Smooth muscle cell (in vitro differentiated cells): ENCODE results near the gene PGBD2. TPM values are rescaled to one million over a fixed set of nuclear protein-coding genes. Genes with fewer than 3 reads are reported as not detected.

ENCODE experiments used
- DNase-seq: peaks from one replicate; lab custom pipeline; 2025; ENCODE audit not compliant: unreplicated experiment; lab: John Stamatoyannopoulos, UW
- H2AFZ ChIP-seq: fragments of 200-600 bp; sonication (generic); 2 replicates; pipeline ENCODE4 v1.6.0; 2016; ENCODE audit warnings: antibody characterized with exemption, low read depth, mild to moderate bottlenecking
- H3F3A ChIP-seq: fragments of 200-600 bp; sonication (generic); 2 replicates; pipeline ENCODE4 v1.6.0; 2017; ENCODE audit warnings: antibody characterized with exemption, low read depth
- H3K27ac ChIP-seq: fragments of 200-600 bp; sonication (generic); 2 replicates; pipeline ENCODE4 v1.5.1; 2016; ENCODE audit warnings: low read depth, mild to moderate bottlenecking
- H3K27me3 ChIP-seq: fragments of 200-600 bp; sonication (generic); 2 replicates; pipeline ENCODE4 v1.6.1; 2016; ENCODE audit warnings: low read depth, mild to moderate bottlenecking
- H3K36me3 ChIP-seq: fragments of 200-600 bp; sonication (generic); 2 replicates; pipeline ENCODE4 v1.5.1; 2016; ENCODE audit warnings: low read depth
- H3K4me1 ChIP-seq: fragments of 200-600 bp; sonication (generic); 2 replicates; pipeline ENCODE4 v1.5.1; 2016; ENCODE audit warnings: low read depth
- H3K4me2 ChIP-seq: fragments of 200-600 bp; sonication (generic); 2 replicates; pipeline ENCODE4 v1.6.0; 2016; ENCODE audit warnings: mild to moderate bottlenecking
- H3K4me3 ChIP-seq: fragments of 200-600 bp; sonication (generic); 2 replicates; pipeline ENCODE4 v1.5.1; 2016; ENCODE audit warnings: mild to moderate bottlenecking
- H3K79me2 ChIP-seq: fragments of 200-600 bp; sonication (generic); 2 replicates; pipeline ENCODE4 v1.6.0; 2016; ENCODE audit warnings: low read depth, mild to moderate bottlenecking
- H3K9ac ChIP-seq: fragments of 200-600 bp; sonication (generic); 2 replicates; pipeline ENCODE4 v1.6.0; 2016; ENCODE audit warnings: low read depth
- H3K9me3 ChIP-seq: fragments of 200-600 bp; sonication (generic); replicated peaks from 2 replicates; pipeline ENCODE4 v1.5.1; 2016; ENCODE audit warnings: low read depth
- H4K20me1 ChIP-seq: fragments of 200-600 bp; sonication (generic); 2 replicates; pipeline ENCODE4 v1.6.0; 2016; ENCODE audit warnings: low read depth
- WGBS: methylation state at CpG from one replicate; pipeline ENCODE4 v1.1.7; 2016; ENCODE audit warnings: low lambda C conversion rate; 5-methylcytosine and 5-hydroxymethylcytosine counted together
- polyA plus RNA-seq: library from polyadenylated mRNA; unstranded; fragments of >200 nt; fragmentation: Nextera tagmentation; extraction: Ambion mirVana; gene quantifications from 2 replicates; pipeline ENCODE4 v1.2.1, GENCODE V29; 2016
- total RNA-seq: library from RNA; depleted of rRNA; stranded (reverse); fragments of >200 nt; gene quantifications from 2 replicates; pipeline ENCODE4 v1.2.3, GENCODE V29; 2014
- TF ChIP-seq, protein P1 (sequence below): fragments of 200-600 bp; sonication (generic); IDR thresholded peaks from 2 replicates; pipeline ENCODE4 v1.5.1; 2017; ENCODE audit warnings: borderline replicate concordance, mild to moderate bottlenecking, antibody characterized with exemption; ENCODE audit not compliant: insufficient read depth, poor library complexity, severe bottlenecking

Gene PGBD2
- total and polyA plus RNA-seq, 2 experiments from 2014 or later = 2.3 to 4.0 TPM

DNA sequence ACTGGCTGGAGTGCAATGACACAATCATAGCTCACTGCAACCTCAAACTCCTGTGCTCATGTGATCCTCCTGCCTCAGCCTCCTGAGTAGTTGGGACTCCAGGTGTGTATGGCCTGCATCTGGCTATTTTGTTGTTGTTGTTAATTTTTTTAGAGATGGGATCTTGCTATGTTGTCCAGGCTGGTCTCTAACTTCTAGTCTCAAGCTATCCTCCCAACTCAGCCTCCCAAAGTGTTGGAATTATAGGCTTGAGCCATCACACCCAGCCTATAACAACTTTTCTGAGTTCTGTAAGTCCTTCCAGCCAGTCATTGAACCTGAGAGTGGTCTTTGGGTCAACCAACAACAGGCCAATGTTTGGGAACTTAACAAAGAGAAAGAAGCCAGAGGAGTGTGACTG is 11.2 kb upstream of the PGBD2 start:
- no peaks in the 10 kb centered on the region for H3K27me3 ChIP-seq
- no peak for DNase-seq
- no peak overlapping the region for H2AFZ ChIP-seq
- H3K4me2 ChIP-seq = no peak overlapping the region
- H3F3A ChIP-seq = no peaks in the 10 kb centered on the region
- no peaks in the 10 kb centered on the region for H3K9me3 ChIP-seq
- H3K79me2 ChIP-seq = no peaks in the 10 kb centered on the region
- TF ChIP-seq, protein P1, sequence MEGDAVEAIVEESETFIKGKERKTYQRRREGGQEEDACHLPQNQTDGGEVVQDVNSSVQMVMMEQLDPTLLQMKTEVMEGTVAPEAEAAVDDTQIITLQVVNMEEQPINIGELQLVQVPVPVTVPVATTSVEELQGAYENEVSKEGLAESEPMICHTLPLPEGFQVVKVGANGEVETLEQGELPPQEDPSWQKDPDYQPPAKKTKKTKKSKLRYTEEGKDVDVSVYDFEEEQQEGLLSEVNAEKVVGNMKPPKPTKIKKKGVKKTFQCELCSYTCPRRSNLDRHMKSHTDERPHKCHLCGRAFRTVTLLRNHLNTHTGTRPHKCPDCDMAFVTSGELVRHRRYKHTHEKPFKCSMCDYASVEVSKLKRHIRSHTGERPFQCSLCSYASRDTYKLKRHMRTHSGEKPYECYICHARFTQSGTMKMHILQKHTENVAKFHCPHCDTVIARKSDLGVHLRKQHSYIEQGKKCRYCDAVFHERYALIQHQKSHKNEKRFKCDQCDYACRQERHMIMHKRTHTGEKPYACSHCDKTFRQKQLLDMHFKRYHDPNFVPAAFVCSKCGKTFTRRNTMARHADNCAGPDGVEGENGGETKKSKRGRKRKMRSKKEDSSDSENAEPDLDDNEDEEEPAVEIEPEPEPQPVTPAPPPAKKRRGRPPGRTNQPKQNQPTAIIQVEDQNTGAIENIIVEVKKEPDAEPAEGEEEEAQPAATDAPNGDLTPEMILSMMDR = no peak
- H3K4me3 ChIP-seq = no peak overlapping the region
- H3K4me1 ChIP-seq = no peaks in the 10 kb centered on the region
- H3K27ac ChIP-seq = no peak overlapping the region
- H4K20me1 ChIP-seq = no peaks in the 10 kb centered on the region
- H3K9ac ChIP-seq = no peak overlapping the region
- no peaks in the 10 kb centered on the region for H3K36me3 ChIP-seq

DNA sequence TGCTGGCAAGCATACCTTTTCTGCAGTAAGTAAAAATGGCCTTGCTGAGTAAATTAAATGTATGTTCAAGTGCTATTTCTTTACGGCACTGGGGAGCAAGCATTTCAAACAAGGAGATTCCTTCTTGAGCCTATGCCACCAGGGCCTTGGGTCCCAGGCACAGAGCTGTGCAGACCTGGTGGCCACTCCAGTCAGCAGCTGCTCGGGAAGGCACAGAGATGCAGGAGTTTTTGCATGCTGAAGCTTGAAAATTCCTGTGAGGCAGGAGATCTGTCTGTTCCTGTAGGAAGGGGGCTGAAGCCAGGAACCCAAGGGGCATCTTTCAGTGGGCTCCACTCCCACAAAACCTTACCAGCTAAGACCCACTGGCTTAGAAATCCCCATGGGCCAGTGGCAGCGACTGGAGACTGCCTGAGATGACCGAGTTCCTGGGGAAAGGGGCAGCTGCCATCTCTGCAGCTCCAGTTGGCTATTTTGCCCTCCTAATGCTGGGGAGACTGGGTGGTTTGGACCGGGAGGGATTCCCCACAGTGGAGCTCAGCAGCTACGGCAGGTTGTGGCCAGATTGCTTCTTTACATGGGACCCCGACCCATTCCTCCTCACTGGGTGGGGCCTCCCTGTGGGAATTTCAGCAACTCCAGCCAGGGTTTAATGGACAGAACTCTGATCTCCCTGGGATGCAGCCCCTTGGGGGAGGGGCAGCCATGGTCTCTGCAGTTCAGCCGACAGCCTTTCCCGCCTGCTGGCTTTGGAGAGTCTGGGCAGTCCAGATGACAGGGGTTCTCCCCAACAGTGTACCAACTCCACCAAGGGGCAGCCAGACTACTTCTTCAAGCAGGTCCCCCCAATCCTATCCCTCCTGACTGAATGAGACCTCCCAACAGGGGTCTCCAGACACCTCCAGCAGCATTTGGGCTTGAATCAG is 8.4 kb upstream of the PGBD2 start:
- Histone ChIP-seq H3K4me1 (no peaks in the 10 kb centered on the region), H3K27me3 (peaks cover 9% of the 10 kb centered on the region), H3F3A (no peaks in the 10 kb centered on the region), H4K20me1 (no peaks in the 10 kb centered on the region), H2AFZ (no peak overlapping the region), H3K9me3 (no peaks in the 10 kb centered on the region), H3K4me2 (no peak overlapping the region), H3K36me3 (no peaks in the 10 kb centered on the region), H3K27ac (no peak overlapping the region), H3K4me3 (no peak overlapping the region), H3K9ac (no peak overlapping the region), H3K79me2 (no peaks in the 10 kb centered on the region)
- no peak for DNase-seq
- TF ChIP-seq, protein P1 = no peak
- 74% methylated on average over 9 of the region's 9 CpGs for WGBS

DNA sequence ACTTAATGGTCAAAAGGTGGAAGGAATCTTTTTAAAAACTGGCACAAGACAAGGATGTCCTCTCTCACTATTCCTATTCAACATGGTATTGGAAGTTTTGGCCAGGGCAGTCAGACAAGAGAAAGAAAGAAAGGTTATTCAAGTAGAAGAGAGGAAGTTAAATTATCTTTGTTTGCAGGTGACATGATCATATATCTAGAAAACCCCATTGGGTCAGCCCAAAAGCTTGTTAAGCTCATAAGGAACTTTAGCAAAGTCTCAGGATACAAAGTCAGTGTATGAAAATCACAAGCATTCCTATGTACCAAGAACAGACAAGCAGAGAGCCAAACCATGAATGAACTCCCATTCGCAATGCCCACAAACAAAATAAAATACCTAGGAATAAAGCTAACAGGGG is 5.4 kb upstream of the PGBD2 start:
- H3K27ac ChIP-seq = no peak overlapping the region
- H3K79me2 ChIP-seq = no peaks in the 10 kb centered on the region
- no peak overlapping the region for H3K9ac ChIP-seq
- no peaks in the 10 kb centered on the region for H4K20me1 ChIP-seq
- no peaks in the 10 kb centered on the region for H3K36me3 ChIP-seq
- TF ChIP-seq, protein P1 = no peak
- H3K4me2 ChIP-seq = no peak overlapping the region
- H3F3A ChIP-seq = peaks cover 11% of the 10 kb centered on the region
- DNase-seq = no peak
- H2AFZ ChIP-seq = no peak overlapping the region
- H3K4me3 ChIP-seq = no peak overlapping the region
- no peaks in the 10 kb centered on the region for H3K4me1 ChIP-seq
- no peaks in the 10 kb centered on the region for H3K9me3 ChIP-seq
- H3K27me3 ChIP-seq = peaks cover 9% of the 10 kb centered on the region
- WGBS = 95% methylated on average over 1 of the region's 1 CpG

DNA sequence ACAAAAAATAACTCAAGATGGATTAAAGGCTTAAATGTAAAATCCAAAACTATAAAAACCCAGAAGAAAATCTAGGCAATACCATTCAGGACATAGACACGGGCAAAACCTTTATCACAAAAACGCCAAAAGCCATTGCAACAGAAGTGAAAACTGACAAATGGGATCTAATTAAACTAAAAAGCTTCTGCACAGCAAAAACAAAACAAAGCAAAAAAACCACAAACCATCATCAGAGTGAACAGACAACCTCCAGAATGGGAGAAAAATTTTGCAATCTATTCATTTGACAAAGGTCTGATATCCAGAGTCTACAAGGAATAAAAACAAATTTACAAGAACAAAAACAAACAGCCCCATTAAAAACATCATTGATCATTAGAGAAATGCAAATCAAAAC is 4.5 kb upstream of the PGBD2 start:
- no peaks in the 10 kb centered on the region for H3K79me2 ChIP-seq
- no peaks in the 10 kb centered on the region for H3K36me3 ChIP-seq
- TF ChIP-seq, protein P1 = no peak
- H3K27me3 ChIP-seq = peaks cover 9% of the 10 kb centered on the region
- DNase-seq = no peak
- H3K27ac ChIP-seq = no peak overlapping the region
- 95% methylated on average over 2 of the region's 2 CpGs for WGBS
- no peak overlapping the region for H3K4me2 ChIP-seq
- no peaks in the 10 kb centered on the region for H3K4me1 ChIP-seq
- H4K20me1 ChIP-seq = no peaks in the 10 kb centered on the region
- no peaks in the 10 kb centered on the region for H3K9me3 ChIP-seq
- peaks cover 12% of the 10 kb centered on the region for H3F3A ChIP-seq
- H3K4me3 ChIP-seq = no peak overlapping the region
- H2AFZ ChIP-seq = no peak overlapping the region
- no peak overlapping the region for H3K9ac ChIP-seq
